Measurements from ENCODE around the gene CHRNG.
"Not testable (repeated sequence)": the region's sequence is repeated elsewhere in the genome, so short reads cannot be mapped to it uniquely, and the experiment has no call there.

Gene CHRNG

DNA sequence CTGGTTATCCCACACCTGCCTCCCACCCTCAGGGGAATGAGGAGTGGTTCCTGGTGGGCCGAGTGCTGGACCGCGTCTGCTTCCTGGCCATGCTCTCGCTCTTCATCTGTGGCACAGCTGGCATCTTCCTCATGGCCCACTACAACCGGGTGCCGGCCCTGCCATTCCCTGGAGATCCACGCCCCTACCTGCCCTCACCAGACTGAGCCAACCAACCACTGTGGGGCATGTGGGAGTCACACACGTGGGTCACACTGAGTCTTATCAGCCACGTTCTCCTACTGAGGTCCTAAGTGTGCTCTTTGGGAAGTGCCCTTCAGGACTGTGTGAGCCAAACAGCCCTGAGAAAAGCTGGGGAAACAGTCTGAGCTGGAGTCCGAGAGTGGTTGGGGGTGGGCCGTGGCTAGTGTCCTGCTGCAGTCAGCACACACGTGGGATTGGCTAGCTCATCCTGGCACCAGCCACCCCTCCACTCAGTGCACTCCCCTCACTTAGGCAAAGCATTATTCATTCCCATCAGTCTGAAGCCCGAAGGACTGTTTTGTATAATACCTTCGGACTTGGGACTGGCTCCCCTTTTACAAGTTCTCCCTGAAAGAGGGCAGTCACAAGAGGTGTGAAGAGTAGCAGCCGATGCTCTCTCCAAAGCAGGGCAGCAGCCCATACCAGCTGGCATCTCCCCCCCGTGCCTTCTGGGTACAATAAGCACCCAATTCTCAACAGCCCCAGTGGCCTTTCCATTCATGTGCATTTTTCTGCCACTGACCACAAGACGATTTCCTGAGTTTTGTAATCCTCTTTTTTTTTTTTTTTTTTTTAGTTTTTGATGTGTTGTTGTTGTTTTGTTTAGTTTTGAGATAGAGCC, 6.3 kb downstream of the CHRNG start:
- no peak for DNase-seq

DNA sequence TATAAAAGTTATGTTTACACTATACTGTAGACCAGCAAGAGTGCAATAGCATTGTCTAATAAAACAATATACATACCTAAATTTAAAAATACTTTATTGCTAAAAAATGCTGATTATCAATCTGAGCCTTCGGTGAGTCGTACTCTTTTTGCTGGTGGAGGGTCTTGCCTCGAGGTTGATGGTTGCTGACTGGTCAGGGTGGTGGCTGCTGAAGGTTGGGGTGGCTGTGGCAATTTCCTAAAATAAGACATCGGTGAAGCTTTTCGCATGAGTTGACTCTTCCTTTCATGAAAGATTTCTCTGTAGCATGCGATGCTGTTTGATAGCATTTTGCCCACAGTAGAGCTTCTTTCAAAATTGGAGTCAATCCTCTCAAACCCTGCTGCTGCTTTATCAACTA, 8.5 kb downstream of the CHRNG start:
- DNase-seq: no peak

DNA sequence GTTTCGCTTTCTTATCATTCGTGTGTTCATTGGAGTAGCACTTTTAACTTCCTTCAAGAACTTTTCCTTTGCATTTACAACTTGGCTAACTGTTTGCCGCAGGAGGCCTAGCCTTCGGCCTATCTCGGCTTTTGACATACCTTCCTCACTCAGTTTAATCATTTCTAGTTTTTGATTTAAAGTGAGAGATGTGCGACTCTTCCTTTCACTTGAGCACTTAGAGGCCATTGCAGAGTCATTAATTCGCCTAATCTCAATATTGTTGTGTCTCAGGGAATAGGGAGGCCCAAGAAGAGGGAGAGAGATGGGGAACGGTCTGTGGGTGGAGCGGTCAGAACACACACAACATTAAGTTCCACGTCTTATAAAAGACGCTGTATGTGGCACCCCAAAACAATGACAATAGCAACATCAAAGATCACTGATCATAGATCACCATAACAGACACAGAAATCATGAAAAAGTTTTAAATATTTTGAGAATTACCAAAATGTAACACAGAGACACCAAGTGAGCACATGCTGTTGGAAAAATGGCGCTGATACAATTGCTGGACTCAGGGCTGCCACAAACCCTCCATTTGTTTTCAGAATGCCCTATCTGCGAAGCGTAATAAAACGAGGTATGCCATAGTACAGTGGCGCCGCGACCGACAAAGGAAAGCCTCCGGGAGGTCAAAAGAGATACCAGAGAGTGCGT, 10.3 kb downstream of the CHRNG start:
- DNase-seq: no peak

DNA sequence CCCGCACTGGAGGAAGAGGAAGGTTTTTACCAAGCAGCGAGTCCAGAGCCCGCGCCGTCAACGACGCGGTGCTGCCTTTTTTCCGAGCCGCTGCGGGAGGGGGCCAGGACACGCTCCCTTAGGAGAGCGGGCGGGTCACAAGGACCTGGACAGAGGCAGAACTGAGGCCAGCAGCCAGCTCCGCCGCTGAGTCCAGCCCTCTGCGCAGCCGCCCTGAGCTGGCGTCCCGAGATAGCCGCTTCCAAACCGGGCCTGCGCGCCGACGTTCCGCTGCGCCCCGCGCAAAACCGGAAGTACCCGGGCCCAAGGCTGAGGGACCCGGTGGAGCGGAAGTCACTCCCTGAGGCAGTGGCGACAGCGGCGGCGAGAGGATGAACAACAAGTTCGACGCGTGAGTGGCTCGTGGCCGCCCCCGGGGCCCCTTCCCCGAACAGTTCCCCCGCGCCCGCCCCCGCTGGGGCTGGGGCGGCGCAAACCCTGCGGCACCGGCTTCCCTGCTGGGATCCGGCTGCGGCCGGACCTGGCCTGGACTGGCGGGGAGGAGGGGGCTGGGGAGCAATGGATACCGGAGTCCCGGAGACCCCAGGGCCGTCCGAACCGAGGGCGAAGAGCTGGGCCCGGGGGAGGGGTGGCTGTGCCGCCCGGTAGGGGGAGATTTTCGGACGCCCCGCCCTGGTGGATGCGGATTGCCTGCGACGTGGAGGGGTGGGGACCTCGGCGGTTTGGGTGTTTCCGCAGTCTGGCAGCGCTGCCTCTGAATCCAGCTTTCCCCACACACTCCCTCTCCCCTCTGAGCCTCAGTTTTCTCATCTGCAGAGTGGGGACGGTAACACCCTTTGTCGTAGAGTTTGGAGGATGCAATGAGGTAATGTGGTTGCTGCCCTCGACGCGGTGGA, 11.1 kb downstream of the CHRNG start, which contains the start of the genes EIF4E2 and TIGD1:
Gene EIF4E2 (plus strand): TSS at position 336 of the 896 bp plus-strand sequence. CDS start 36 bp downstream, at position 372.
Gene TIGD1 (minus strand): TSS at position 204 of the 896 bp plus-strand sequence. CDS start 675 bp downstream, outside the sequence.
- DNase-seq: peak; percentile 81 to 92 (median 89)

DNA sequence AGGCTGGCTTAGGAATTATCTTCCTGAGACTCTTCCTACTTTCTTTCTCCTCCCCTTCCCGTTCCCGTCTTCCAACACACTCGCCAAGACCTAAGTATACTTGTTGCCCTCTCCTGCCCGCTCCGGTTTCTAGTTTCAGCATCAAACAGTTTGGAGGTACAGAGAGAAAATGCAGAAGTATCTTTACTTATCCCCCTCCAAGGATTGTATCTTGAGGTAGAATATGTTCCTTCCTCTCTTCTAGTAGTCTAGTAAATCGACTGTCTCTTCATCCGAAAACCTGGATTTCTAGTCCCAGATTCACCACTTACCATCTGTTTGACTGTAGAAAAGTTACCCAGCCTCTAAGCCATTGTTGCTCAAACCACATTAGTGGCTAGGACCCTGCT, 11.8 kb downstream of the CHRNG start:
- no peak for DNase-seq

DNA sequence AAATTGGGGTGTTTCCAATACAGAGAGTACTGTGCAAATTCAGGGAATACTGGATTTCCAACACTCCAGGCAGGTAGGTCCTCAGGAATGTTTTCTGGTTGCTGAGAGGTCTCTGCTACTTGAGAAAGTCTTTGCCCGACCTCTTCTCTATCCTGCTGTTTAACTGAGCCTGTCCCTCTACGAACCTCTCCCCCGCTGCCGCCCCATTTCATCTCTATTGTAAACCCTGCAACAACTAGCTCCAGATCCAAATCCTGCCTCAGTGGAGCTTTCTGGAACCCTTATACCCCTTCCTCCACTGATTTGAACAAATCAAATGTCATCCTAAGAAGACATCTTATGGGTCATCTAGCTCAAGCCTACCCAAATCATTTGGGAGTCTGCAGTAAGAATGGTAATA, 12.3 kb downstream of the CHRNG start:
- no peak for DNase-seq

DNA sequence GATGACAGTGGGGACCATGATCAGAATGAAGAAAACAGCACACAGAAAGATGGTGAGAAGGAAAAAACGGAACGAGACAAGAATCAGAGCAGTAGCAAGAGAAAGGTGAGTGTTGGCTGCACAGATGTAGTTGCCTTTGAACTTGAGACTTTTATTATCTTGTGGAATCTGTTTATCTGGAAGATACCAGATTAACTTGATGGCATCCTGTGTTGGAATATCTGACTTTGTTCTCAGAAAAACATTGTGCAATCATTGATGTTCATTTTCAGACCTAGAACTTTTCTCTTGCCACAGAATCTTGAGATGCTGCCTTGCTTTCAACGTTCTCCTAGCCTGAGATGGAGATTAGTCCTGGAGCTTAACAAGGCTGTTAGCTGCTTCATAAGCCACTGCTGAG, 16.9 kb downstream of the CHRNG start:
- no peak for DNase-seq

DNA sequence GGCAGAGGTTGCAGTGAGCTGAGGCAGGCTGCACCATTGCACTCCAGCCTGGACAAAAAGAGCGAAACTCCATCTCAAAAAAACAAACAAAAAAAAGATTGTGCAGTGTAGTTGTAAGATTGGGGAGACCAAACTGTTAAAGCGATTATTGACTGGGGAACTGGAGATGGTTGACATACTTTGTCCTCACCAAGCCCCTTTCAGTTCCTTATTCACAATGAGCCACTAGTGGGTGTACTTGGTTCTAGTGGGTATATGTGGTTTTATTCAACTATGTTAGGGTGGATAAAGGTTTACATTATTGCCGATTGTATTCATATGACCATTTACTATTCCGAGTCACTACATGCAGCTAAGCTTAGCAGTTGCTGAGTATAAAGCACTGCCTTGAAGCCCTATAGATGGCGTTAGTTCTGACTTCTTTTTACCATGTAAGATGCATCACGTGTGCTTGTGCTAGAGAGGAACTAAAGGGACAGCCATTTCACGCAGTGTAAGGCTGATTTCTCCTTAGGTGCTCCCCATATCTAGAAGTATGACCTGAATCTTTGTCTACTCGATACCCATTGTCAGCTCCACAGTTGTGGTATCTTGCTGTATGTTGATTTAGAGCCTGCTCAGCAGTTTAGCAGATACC, 23.1 kb downstream of the CHRNG start:
- no peak for DNase-seq

DNA sequence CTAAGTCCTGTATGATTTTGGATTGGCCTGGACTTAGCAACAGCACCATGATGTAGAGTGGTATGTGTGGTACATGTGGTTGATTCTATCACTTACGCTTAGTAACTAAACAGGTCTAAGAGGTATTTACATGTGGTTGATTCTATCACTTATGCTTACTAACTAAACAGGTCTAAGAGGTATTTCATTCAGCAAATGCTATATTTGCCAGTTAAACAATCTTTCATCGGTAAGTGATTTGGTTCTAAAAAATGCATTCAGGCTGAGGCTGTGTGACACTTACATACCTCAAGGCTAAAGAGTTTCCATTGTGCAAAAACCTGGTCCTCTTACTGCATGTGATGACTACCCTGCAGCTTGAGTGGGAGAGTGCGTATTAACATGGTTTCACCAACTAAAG, 24.1 kb downstream of the CHRNG start:
- DNase-seq: no peak

DNA sequence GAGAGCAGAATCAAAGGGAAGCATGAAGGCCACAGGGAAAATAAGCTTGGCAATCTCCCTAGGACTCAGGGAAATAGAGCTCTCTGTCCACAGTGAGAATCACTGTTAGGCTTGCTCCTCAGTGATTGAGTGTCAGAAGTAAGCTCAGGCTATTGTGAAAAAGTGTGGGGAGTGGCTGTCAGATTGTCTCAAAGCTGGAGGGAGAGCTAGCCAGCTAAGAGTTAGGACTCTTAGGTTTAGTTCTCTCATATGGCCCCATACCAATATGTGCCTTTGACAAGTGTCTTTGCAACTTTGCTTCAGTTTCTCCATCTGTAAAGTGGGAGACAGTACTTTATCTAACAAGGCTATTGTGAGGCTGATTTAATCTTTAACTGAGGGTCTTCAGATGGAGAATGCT, 28.2 kb downstream of the CHRNG start:
- DNase-seq: no peak

DNA sequence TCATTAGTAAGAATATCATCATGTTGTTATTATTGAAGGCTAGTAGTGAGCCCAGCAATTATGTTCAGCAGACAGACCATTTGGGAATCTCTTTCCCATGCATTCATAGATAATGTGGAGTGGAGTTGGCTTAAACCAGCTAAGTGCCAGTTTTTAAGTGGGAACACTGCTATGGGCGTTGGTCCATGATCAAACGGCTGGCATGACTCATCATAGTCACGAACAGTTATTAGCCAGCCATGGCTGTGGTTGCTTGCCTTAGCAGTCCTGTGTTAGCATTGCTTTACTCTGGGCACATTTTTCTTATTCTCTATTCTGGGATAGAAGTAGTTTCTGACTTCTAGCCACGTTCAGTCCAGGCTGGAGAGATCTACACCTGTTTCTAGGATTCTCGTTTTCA, 28.7 kb downstream of the CHRNG start:
- DNase-seq: no peak

DNA sequence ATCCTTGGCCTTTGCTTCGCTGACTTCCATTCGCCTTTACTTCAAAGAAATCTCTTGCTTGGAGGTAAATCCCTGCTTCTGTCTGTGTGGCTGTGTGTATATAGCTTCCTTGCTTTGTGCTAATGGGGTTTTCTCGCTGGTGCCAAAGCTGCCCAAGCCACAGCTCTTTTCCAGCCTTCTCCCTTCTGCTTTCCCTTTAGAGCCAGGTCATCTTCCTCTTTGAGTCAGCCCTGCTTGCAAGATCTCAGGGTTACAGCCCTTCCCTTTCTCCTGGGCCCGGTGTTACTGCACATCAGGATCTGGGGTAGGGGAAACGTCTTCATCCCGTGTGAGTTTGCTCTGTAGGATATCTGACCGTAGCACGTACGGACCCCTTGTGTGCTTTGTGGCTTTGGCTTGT, 30.0 kb downstream of the CHRNG start:
- no peak for DNase-seq

DNA sequence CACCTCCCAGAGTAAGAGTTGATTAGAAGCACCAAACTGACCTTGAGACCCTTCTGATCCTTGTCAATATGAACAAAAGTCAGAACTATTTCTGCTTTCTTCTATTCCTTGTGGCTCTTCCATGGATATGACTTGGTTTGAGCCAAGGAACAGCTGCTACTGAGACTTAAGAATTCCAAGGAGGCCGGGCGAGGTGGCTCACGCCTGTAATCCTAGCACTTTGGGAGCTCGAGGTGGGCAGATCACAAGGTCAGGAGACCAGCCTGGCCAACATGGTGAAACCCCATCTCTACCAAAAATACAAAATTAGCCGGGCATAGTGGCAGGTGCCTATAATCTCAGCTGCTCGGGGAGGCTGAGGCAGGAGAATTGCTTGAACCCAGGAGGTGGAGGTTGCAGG, 31.0 kb downstream of the CHRNG start:
- not testable (repeated sequence) for DNase-seq

DNA sequence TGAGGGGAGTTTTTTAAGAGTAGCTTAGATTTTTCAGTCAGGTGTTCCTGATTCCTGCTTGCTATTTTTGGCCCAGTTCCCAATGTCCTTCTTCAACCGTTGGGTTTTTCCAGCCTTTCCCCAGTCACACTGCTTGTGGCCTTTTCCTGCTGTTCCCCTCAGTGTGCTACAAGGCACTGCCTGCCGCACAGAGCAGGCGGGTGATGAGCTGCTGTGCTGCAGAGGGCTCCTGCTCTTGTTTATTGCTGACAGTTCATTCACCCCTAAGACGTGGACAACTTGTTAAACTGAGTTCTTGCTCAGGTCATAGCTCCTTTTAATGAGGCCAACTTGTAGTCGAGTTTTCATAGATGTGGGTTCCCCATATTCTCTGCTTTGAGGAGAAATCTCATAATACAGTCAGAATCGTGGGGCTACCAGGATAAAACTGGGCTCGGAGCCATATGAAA, 31.6 kb downstream of the CHRNG start:
- no peak for DNase-seq

DNA sequence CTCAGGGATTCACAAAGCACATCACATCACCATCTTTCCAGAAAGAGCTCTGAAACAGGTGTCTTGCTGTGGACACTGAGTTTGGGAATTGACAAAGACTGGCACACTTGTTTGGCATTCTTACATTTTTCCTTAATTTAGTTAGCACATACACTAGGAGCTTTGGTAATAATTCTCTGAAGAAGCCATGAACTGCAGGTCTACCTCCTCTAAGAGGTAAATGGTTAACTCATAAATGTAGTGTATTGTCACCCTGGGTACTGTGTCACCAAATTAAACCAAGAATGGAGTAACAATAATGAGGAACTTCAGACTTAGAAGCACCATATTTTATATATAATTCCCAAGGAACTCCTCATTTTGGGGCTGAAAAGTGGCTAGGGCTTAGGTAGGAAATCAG, 33.5 kb downstream of the CHRNG start:
- DNase-seq: no peak

DNA sequence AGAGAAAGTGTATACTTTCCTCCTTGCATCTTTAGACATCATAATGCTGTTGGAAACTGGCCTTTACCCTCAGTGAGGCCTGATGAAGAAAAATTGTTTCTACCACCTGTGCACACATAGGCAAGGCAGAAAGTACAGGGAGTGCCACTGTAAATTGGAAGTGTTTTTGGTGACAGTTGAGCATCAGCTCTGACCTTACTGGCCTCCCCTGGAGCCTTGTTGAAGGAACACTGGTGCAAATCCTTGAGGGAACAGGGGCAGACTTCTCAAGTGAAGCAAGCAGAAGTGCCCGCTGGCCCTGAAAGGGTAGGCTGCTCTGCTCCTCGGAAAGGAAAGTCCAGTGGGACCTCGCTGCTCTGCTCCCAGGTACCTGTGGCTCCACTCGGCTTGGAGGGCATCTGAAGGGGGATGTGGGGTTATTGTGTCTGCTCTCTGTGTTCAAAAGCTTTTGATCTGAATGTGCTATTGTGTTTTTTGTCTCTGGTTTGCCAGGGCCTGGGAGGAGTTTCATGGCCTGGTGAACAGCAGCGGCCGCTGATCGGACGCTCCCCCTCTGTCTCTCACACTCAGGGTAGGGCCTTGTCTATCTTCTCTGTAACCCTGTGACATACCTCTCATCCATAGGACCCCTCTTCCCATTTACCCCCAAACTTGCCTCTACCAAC, 34.4 kb downstream of the CHRNG start:
- DNase-seq: no peak

DNA sequence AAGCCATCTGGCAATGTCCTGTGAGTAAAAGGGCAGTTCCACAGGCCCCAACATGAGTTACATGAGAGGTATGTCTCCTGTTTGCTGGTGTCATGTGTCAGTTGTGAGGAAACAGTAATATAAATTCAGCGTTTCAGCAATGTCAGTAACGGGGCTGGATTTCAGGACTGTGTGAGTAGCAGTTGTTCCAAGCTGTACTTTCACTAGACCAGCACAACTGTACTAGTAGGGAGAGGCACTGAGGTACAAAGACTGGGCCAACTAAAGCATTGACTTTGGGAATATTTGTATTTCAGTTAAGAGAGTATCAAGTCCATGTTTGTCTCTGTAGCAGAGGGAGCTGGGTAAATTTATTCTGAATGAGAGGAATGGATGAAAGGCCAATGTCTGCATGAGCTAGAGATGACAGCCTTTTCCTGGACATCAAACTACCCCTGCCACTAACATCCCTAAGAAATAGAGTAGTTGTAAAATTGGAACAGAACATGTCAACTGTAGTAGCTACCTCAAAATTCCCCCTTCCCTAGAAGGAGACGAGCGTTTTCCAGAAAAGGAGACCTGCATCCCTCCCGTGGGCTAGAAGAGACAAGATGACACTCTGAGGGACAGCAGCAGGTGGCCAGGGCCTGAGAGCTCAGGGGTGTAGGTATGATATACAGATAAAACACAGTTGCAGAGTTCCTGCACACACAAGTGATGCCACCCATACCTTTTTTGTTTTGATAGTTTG, 35.3 kb downstream of the CHRNG start:
- no peak for DNase-seq

DNA sequence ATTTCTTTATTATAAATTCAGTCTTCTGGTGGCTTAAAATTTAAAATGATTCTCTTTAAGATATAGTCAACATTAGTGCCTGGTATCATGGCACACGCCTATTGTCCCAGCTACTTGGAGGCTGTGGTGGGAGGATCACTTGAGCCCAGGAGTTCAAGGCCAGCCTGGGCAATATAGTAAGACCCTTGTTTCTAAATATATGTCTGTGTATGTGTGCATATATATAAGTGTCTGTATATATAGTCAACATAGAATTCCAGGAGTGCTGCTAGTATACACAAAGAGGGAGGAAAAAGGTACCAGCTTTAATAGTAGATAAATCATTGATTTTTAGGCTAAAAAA, 35.9 kb downstream of the CHRNG start:
- no peak for DNase-seq

DNA sequence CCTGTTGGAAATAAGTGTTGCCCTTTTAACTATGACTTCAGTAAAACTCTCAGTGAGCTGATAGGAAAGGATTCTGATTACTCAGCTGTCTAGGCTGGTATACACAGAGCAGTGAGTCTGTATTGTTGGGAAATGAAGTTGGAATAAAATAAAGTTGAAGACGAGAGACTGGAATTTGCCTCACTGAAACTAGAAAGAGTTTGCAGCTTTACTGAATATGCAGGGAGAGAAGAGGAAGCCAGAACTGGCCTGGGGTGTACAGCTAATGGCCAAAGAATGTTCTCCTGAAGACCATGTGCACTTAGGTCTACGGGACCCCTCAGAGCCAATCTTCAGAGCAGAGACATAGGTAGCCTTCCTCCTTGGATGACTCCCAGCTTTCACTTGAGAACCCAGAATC, 37.5 kb downstream of the CHRNG start:
- DNase-seq: no peak

DNA sequence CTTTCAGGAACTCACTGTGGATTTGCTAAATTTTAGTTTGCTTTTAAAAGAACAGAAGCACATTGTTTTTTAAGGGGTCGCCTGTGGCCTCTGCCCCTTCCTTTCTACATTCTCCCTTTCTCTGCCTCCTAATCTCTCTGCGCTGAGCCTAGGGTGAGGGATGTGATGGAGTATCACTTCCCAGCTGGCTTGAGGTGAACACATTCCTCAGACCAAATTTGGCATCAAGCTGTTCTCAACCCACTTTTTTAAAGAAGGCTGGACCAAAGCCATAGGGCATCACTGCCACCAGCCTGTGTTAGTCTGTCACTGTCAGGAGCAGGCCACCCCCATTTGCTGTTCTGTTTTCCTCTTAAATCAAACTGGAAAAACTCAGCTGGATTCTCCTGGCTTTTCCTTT, 38.3 kb downstream of the CHRNG start:
- no peak for DNase-seq

DNA sequence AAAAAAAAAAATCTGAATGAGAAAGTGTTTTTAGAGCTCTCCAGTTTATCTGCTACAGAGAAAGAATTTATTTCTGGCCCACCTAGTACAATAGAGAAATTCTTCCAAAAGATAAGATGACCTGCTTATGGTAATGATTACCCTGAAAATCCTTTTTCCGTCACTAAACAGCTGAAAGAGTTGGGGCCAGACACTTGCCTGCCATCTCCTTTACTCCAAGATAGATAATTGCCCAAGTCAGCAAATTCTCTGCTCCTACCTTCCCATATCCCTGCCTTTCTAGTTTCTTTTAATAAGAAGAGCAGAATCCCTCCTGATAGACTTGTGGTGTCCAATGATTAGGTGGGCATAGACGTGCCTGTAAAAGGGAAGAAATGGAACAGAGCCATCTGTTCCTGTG, 39.1 kb downstream of the CHRNG start:
- DNase-seq: no peak

DNA sequence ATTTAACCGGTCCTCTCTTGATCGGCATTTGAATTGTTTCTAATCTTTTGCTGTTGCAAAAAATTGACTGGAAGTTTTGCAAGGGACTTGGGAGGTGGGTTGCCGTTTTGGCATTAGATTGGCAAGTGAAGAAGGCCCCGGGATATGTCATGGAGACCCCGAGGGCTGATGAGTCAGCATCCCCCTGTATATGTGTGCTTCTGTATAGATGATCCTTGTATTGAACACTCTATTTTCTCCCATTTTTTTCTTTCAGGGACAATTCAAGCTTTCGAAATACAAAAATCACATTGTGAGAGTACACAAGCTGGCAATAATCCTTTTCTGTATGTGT, 41.1 kb downstream of the CHRNG start:
- no peak for DNase-seq

All from stimulated activated naive CD4-positive, alpha-beta T cell (primary cell).